ENCODE results near the gene TRIM7. TPM values are rescaled to one million over a fixed set of nuclear protein-coding genes. Genes with fewer than 3 reads are reported as not detected.

The TRIM7 gene
- total and polyA plus RNA-seq, 9 of the 15 experiments (the other 6 are each of a cell fraction or from before 2014, with no cell fraction given), result 2.6 to 14.9 (median 8.9) TPM

- no peak for TF ChIP-seq ZNF785 (CRISPR knock-in tag; IDR thresholded peaks at IDR 0.05)
- TF ChIP-seq CREB5 (CRISPR knock-in tag; IDR thresholded peaks at IDR 0.05), result no peak
- TF ChIP-seq ZNF431 (CRISPR knock-in tag; IDR thresholded peaks at IDR 0.05), result peak; percentile 46
- TF ChIP-seq POLR2B (IDR thresholded peaks at IDR 0.05; ENCODE audit: low read depth, partially characterized antibody), result peak; percentile 98
- TF ChIP-seq ZBTB11 (CRISPR knock-in tag; IDR thresholded peaks at IDR 0.05), result peak; percentile 38 to 93 (median 57); a peak in 4 of 6 replicates
- TF ChIP-seq HMGN3 (IDR thresholded peaks at IDR 0.05; ENCODE audit: borderline replicate concordance, extremely low read depth, insufficient read length, low read depth, low read length), result peak; percentile 49
- peak; percentile 56; the same call in 1 of the 2 replicates for TF ChIP-seq KLF13 (tag; IDR thresholded peaks at IDR 0.05; ENCODE audit: borderline replicate concordance, low read depth)
- TF ChIP-seq ETV1 (tag; conservative IDR thresholded peaks at IDR 0.05; ENCODE audit: low read depth), result peak; percentile 36; the same call in 1 of the 2 replicates
- peak; percentile 19 to 30; a peak in 1 of 4 replicates for TF ChIP-seq NRF1 (conservative IDR thresholded peaks at IDR 0.05 in 1 of 2, IDR thresholded peaks at IDR 0.05 in 1 of 2)
- TF ChIP-seq CEBPG (CRISPR knock-in tag; IDR thresholded peaks at IDR 0.05), result no peak
- no peak for TF ChIP-seq CEBPG (tag; conservative IDR thresholded peaks at IDR 0.05 in 1 of 2, IDR thresholded peaks at IDR 0.05 in 1 of 2)
- no peak; the same call in 1 of the 2 replicates for TF ChIP-seq RNF2 (IDR thresholded peaks at IDR 0.05)
- TF ChIP-seq HBP1 (CRISPR knock-in tag; IDR thresholded peaks at IDR 0.05), result peak; percentile 56
- TF ChIP-seq RB1 (IDR thresholded peaks at IDR 0.05; ENCODE audit: low read depth), result peak; percentile 78
- peak; percentile 26; the same call in 1 of the 2 replicates for TF ChIP-seq ESRRA (IDR thresholded peaks at IDR 0.05; ENCODE audit: borderline replicate concordance, low read depth)
- TF ChIP-seq GABPA (tag; conservative IDR thresholded peaks at IDR 0.05; ENCODE audit: low read depth), result peak; percentile 99
- TF ChIP-seq FOXP1 (CRISPR knock-in tag; IDR thresholded peaks at IDR 0.05), result peak; percentile 61; the same call in 1 of the 2 replicates
- peak; percentile 99 for TF ChIP-seq POLR2A (conservative IDR thresholded peaks at IDR 0.05)
- peak; percentile 98 for TF ChIP-seq ZZZ3 (IDR thresholded peaks at IDR 0.05)
- peak; percentile 56; the same call in 1 of the 2 replicates for TF ChIP-seq BACH1 (tag; IDR thresholded peaks at IDR 0.05)
- peak; percentile 97 for TF ChIP-seq POLR2G (IDR thresholded peaks at IDR 0.05; ENCODE audit: low read depth, low read length)
- TF ChIP-seq PPARD (CRISPR knock-in tag; IDR thresholded peaks at IDR 0.05), result no peak
Measured at GRCh38 chr5:181243564-181244343, 38.8 kb upstream of the TRIM7 start, which contains the start of gene RACK1 (continued).
